Stimulated activated CD8-positive, alpha-beta memory T cell treated with anti-CD3 and anti-CD28 coated beads, Interleukin-7, amount 100 ng/mL, for 24 hours (primary cell): ENCODE results near the gene SHISA2.

Experiments
- DNase-seq: peaks from one replicate; pipeline ENCODE4 v3.0.0-alpha.2; 2020; ENCODE audit warnings: low read depth

Gene SHISA2

GRCh38 chr13:26048741-26049140, 3.1 kb downstream of the SHISA2 start:
- DNase-seq: no peak

GRCh38 chr13:26047040-26047439, 4.8 kb downstream of the SHISA2 start:
- no peak for DNase-seq

GRCh38 chr13:26046639-26047038, 5.2 kb downstream of the SHISA2 start:
- no peak for DNase-seq

- no peak for DNase-seq
Observed at GRCh38 chr13:26045142-26045541, 6.7 kb downstream of the SHISA2 start.

GRCh38 chr13:26042785-26043184, 9.0 kb downstream of the SHISA2 start:
- DNase-seq: no peak

GRCh38 chr13:26041444-26041843, 10.4 kb downstream of the SHISA2 start:
- no peak for DNase-seq

- DNase-seq: no peak
Observed at GRCh38 chr13:26038931-26039475, 12.8 kb downstream of the SHISA2 start.

GRCh38 chr13:26037302-26037701, 14.5 kb downstream of the SHISA2 start:
- no peak for DNase-seq

- DNase-seq: no peak
Observed at GRCh38 chr13:26036383-26036782, 15.4 kb downstream of the SHISA2 start.

- DNase-seq: no peak
Observed at GRCh38 chr13:26034018-26034417, 17.8 kb downstream of the SHISA2 start.

GRCh38 chr13:26030331-26030730, 21.5 kb downstream of the SHISA2 start:
- no peak for DNase-seq

- DNase-seq: no peak
Observed at GRCh38 chr13:26029581-26030136, 22.2 kb downstream of the SHISA2 start.

- DNase-seq: no peak
Observed at GRCh38 chr13:26026211-26026610, 25.6 kb downstream of the SHISA2 start.

- no peak for DNase-seq
Observed at GRCh38 chr13:26025771-26026170, 26.0 kb downstream of the SHISA2 start.

GRCh38 chr13:26025196-26025595, 26.6 kb downstream of the SHISA2 start:
- DNase-seq: no peak

- DNase-seq: no peak
Observed at GRCh38 chr13:26024558-26024957, 27.3 kb downstream of the SHISA2 start.

GRCh38 chr13:26022538-26023292, 29.1 kb downstream of the SHISA2 start:
- no peak for DNase-seq

GRCh38 chr13:26021956-26022355, 29.9 kb downstream of the SHISA2 start:
- DNase-seq: no peak

GRCh38 chr13:26021516-26021915, 30.3 kb downstream of the SHISA2 start:
- DNase-seq: no peak

- DNase-seq: no peak
Observed at GRCh38 chr13:26020891-26021290, 30.9 kb downstream of the SHISA2 start.

- DNase-seq: no peak
Observed at GRCh38 chr13:26019881-26020870, 31.6 kb downstream of the SHISA2 start.

- no peak for DNase-seq
Observed at GRCh38 chr13:26019251-26019650, 32.6 kb downstream of the SHISA2 start.
